Endothelial cell (in vitro differentiated cells): ENCODE measurements around the gene ARHGAP9. TPM values are rescaled to one million over a fixed set of nuclear protein-coding genes. Genes with fewer than 3 reads are reported as not detected.

Source experiments
- DNase-seq: peaks from one replicate; pipeline ENCODE4 v3.0.0; 2021; ENCODE audit warnings: low spot score
- H3K27ac Mint-ChIP-seq: one replicate; pipeline ENCODE4 v1.8.0; 2021; ENCODE audit warnings: mixed read lengths, inconsistent platforms; ENCODE audit not compliant: unreplicated experiment
- H3K27me3 Mint-ChIP-seq: one replicate; pipeline ENCODE4 v1.8.0; 2021; ENCODE audit warnings: mild to moderate bottlenecking, moderate library complexity, mixed read lengths, inconsistent platforms; ENCODE audit not compliant: unreplicated experiment
- H3K36me3 Mint-ChIP-seq: one replicate; pipeline ENCODE4 v1.8.0; 2021; ENCODE audit warnings: mild to moderate bottlenecking, low read depth, mixed read lengths, inconsistent platforms; ENCODE audit not compliant: unreplicated experiment
- H3K4me1 Mint-ChIP-seq: one replicate; pipeline ENCODE4 v1.8.0; 2021; ENCODE audit warnings: mild to moderate bottlenecking, mixed read lengths, inconsistent platforms; ENCODE audit not compliant: unreplicated experiment
- H3K4me3 Mint-ChIP-seq: one replicate; pipeline ENCODE4 v1.8.0; 2021; ENCODE audit warnings: mild to moderate bottlenecking, mixed read lengths, inconsistent platforms; ENCODE audit not compliant: unreplicated experiment
- H3K9me3 Mint-ChIP-seq: one replicate; pipeline ENCODE4 v1.8.0; 2021; ENCODE audit warnings: mixed read lengths, inconsistent platforms; ENCODE audit not compliant: unreplicated experiment
- total RNA-seq: library from RNA; stranded (reverse); fragmentation: NEBNext Ultra II Directional; extraction: Animal tissue kit (Norgen Biotek cat#: 25700); gene quantifications from one replicate; pipeline ENCODE4 v1.2.1, GENCODE V29; 2021; ENCODE audit not compliant: unreplicated experiment
- TF ChIP-seq, protein P1 (sequence below): fragments of 200-600 bp; sonication (generic); IDR thresholded peaks from one replicate; pipeline ENCODE4 v1.5.0; 2021; ENCODE audit warnings: antibody characterized with exemption; ENCODE audit not compliant: unreplicated experiment

ARHGAP9 gene
- total RNA-seq, 1 donor from 2014 or later: 65.4 TPM

DNA sequence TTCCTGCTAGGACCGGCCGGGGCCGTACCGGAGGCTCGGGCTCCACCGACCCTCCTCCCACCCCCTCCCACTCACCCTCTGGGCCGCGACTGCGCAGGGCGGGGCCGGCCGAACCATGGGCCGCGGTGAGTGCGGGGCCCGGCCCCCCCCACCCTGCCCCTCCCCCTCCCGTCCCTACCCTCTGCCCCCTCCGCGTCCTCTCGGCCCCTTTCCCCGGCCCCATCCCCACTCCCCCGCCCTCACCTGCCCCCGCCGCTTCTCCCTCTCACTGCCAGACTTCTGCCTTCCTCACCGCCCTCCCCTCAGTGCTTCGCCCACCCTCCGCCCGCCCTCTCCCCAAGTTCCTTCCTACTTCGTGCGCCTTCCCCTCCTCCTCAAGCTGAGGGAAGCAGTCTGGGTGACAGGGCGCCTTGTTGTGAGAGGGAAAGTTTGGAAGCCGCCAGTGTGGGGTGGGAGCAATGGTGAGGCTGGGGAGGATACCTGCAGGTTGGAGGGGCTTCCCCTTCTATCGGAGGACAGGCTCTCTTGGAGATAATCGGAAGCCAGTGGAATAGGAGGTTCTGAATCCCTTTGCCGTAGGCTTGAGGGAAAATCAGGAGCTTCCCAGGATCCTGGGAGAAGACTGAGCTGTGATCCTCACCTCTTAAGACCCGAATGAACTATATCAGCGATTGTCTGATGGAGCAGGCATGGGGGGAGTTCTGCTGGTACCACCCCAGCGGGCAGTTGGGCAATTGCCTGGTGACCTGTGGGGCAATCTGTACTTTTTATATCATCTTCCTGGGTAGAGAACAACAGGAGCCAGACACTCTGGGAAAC is 43.4 kb upstream of the ARHGAP9 start:
- Mint-ChIP-seq H3K27me3 (peaks cover 34% of the 10 kb centered on the region), H3K36me3 (peaks cover 26% of the 10 kb centered on the region), H3K9me3 (no peaks in the 10 kb centered on the region), H3K4me1 (peaks cover 37% of the 10 kb centered on the region), H3K27ac (peak overlapping the region; percentile 88), H3K4me3 (peak overlapping the region; percentile 95)
- TF ChIP-seq, protein P1, sequence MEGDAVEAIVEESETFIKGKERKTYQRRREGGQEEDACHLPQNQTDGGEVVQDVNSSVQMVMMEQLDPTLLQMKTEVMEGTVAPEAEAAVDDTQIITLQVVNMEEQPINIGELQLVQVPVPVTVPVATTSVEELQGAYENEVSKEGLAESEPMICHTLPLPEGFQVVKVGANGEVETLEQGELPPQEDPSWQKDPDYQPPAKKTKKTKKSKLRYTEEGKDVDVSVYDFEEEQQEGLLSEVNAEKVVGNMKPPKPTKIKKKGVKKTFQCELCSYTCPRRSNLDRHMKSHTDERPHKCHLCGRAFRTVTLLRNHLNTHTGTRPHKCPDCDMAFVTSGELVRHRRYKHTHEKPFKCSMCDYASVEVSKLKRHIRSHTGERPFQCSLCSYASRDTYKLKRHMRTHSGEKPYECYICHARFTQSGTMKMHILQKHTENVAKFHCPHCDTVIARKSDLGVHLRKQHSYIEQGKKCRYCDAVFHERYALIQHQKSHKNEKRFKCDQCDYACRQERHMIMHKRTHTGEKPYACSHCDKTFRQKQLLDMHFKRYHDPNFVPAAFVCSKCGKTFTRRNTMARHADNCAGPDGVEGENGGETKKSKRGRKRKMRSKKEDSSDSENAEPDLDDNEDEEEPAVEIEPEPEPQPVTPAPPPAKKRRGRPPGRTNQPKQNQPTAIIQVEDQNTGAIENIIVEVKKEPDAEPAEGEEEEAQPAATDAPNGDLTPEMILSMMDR: no peak
- DNase-seq: peak; percentile 49

DNA sequence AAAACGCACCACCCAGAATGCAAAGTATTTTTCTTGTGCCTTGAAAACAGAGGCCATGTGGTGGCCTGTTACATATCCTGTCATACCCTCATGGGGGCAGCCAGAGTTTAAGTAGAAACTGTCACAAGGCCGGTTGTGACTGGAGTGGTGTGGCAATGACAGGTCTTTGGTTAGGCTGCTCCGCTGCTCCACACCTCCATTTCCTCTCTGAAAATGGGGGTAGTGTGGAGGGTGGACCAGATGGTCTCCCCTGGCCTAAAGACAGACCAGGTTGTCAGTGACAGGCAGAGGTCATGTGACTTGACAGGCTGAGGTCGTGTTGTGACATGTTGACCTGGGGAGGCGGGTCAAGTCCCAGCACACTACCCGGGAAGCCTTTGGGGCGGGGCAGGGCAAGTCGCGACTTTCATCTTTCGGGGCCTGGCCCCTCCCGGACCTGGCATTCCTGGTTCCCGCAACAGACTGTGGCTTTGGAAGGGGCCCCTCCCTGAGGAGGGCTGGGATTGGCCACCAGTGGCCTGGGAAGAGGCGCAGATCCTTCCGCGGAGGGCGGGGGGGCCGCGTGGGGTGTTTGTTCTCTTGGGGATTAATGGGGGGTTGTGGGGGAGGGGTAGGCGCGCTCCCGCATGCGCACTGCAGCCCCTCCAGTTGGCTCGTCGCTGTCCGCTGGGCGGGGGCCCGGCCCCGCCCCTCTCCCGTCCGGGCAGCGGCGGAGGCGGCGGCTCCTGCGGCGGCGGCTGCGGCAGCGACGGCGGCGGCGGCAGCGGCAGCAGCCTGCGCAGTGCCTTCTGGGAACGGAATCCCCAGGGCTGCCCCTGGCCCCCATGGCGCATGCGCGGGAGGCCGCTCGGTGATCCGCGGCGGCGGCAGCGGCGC is 42.6 kb upstream of the ARHGAP9 start, which contains the start of gene MBD6:
MBD6 (plus strand) TSS at position 814 of the 876 bp plus-strand sequence. CDS start 1,480 bp downstream, outside the sequence.
- peaks cover 33% of the 10 kb centered on the region for H3K27me3 Mint-ChIP-seq
- H3K4me1 Mint-ChIP-seq: peaks cover 40% of the 10 kb centered on the region
- H3K36me3 Mint-ChIP-seq: peaks cover 29% of the 10 kb centered on the region
- H3K4me3 Mint-ChIP-seq: peak within 1 kb of the TSS; percentile 95
- DNase-seq: peak; percentile 93
- no peaks in the 10 kb centered on the region for H3K9me3 Mint-ChIP-seq
- TF ChIP-seq, protein P1: no peak
- peak within 1 kb of the TSS; percentile 88 for H3K27ac Mint-ChIP-seq

DNA sequence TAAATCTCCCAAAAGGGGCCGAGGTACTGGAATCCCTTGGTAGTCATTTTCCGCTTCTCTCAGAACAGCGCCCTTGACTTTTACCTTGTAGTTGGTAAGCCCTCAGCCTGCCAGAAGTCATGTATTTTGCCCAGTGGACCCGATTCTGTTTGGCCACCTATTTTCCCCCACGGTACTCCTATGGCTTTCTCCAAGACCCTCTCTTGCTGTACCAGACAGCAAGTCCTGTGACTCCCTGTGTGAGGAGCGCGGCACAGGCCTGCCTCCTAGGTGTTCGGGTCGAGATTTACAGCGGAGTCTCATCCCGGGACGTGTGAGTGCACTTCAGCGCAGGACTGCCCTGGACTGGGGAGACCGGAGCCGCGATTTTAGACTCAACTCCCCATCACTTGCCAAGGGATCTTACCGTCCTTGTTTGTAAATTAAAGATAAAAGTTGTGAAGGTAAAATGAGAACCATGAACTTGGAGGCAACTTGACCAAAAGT is 41.9 kb upstream of the ARHGAP9 start:
- Mint-ChIP-seq H3K36me3 (peaks cover 35% of the 10 kb centered on the region), H3K4me1 (peaks cover 46% of the 10 kb centered on the region), H3K4me3 (peak overlapping the region; percentile 92), H3K27ac (peak overlapping the region; percentile 87), H3K27me3 (peaks cover 33% of the 10 kb centered on the region), H3K9me3 (no peaks in the 10 kb centered on the region)
- peak; percentile 55 for DNase-seq
- TF ChIP-seq, protein P1: no peak

DNA sequence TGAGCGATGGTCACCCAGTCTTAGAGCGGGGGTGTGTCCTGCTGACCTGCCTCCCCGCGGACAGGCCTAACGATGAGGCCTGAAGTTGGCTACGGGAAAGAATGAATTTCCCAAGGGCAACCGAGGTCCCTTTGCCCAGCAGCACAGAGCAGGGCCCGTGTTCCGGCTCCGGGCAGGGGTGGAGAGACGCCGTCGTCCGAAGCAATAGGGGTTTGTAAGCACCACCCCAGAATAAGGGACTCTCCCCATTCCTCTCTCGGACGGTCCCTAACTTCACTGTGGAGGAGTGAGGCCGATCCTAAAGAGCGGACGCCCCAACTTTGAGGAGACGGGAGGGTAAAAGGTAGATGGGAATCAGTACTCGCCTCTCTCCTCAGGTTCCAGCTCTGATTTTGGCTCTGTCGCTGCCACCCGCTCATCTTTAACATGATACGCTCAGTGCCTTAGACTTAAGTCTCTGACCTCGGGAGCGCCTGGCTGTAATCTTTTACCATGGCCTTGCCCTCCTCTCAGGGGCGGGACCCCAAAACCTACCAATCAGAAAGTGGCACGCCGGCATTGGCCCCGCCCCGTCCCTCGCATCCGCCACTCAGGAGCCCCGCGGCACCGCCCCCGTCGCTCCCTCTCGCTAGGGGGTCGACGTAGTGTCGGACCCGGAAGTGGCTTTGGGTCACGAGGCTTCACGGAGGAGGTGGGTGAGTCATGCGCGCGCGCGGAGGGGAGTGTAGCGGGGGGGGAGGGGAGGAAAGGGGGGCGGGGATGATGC is 40.6 kb upstream of the ARHGAP9 start, which contains the start of gene DDIT3:
DDIT3 (minus strand) TSS at position 462 of the 766 bp plus-strand sequence. CDS start 3,108 bp downstream, outside the sequence.
- Mint-ChIP-seq H3K36me3 (peaks cover 46% of the 10 kb centered on the region), H3K4me1 (peaks cover 46% of the 10 kb centered on the region), H3K27ac (peak within 1 kb of the TSS; percentile 92), H3K27me3 (peaks cover 31% of the 10 kb centered on the region), H3K4me3 (peak within 1 kb of the TSS; percentile 94), H3K9me3 (no peaks in the 10 kb centered on the region)
- TF ChIP-seq, protein P1: no peak
- peak; percentile 99 for DNase-seq
